H1 (cell line): Measurements from ENCODE around the gene TFCP2L1.

Source experiments
- EZH2 ChIP-seq: fragments of 200-600 bp; sonication (generic); IDR thresholded peaks from 2 replicates; pipeline ENCODE4 v1.7.1; 2012; ENCODE audit warnings: low read depth, mild to moderate bottlenecking, moderate library complexity, low read length, inconsistent platforms; ENCODE audit not compliant: severe bottlenecking
- PHF8 ChIP-seq: fragments of 200-600 bp; sonication (generic); conservative IDR thresholded peaks from 2 replicates; pipeline ENCODE4 v1.7.1; 2012; ENCODE audit warnings: low read depth, mild to moderate bottlenecking, inconsistent platforms, low read length, moderate library complexity
- POLR2AphosphoS5 ChIP-seq: IDR thresholded peaks from 2 replicates; pipeline ENCODE4 v1.6.1; 2011; ENCODE audit warnings: low read depth, low read length
- TEAD4 ChIP-seq: IDR thresholded peaks from 2 replicates; pipeline ENCODE4 v1.6.1; 2012; ENCODE audit warnings: low read depth, low read length, inconsistent platforms, mixed read lengths
- TF ChIP-seq, protein P1 (sequence below), 3 experiments: IDR thresholded peaks; 1 replicate in 2 of 3; 2 replicates in 1 of 3; pipeline versions ENCODE4 v1.5.1 to v1.6.1; 2011; ENCODE audit warnings: low read length in 3 of 3, mild to moderate bottlenecking in 3 of 3, inconsistent platforms in 2 of 3, low read depth in 1 of 3, moderate library complexity in 1 of 3; ENCODE audit not compliant: insufficient read depth in 1 of 3; ENCODE audit errors: control extremely low read depth in 1 of 3
- TF ChIP-seq, protein P2 (sequence below): IDR thresholded peaks from 2 replicates; pipeline ENCODE4 v1.6.1; 2012; ENCODE audit warnings: inconsistent platforms

DNA sequence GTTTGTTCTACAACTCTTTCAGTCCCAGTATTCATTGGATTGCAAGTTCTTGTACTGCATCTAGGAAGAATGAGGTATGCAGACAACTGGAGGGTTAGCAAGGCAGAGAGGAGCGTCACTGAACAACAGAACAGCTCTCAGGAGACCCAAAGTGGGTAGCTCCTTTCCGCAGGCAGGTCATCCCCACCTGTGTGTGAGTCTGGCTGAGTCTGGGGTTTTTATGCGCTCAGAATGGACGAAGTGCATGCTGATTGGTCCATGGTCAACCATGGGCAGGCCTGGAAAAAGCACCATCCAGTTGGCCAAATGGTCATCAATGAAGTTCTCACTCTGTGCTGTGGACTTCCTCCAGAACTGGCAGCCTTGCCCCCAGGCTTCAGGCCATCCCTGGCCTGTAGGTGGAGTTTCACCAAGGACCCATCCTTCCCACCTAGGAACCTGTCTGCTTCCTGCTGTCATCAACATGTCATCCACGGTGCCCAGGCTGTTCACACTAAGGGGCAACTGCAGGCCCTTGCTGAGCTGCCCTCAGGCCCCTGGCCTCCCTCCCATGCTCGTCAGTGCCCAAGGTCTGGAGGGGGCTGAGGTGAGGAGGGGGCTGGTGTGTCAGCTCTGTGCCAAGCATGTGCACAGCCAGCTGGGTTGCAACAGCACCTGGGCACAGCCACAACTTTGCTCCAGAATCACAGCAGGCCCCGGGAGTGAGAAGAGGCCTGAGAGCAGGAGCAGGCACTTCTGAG, 11.1 kb upstream of the TFCP2L1 start:
- TF ChIP-seq, protein P1, sequence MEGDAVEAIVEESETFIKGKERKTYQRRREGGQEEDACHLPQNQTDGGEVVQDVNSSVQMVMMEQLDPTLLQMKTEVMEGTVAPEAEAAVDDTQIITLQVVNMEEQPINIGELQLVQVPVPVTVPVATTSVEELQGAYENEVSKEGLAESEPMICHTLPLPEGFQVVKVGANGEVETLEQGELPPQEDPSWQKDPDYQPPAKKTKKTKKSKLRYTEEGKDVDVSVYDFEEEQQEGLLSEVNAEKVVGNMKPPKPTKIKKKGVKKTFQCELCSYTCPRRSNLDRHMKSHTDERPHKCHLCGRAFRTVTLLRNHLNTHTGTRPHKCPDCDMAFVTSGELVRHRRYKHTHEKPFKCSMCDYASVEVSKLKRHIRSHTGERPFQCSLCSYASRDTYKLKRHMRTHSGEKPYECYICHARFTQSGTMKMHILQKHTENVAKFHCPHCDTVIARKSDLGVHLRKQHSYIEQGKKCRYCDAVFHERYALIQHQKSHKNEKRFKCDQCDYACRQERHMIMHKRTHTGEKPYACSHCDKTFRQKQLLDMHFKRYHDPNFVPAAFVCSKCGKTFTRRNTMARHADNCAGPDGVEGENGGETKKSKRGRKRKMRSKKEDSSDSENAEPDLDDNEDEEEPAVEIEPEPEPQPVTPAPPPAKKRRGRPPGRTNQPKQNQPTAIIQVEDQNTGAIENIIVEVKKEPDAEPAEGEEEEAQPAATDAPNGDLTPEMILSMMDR (IDR thresholded peaks at IDR 0.05; ENCODE audit: control extremely low read depth in 1 of 3, insufficient read depth in 1 of 3, low read depth in 1 of 3, low read length in 3 of 3), result no peak
- no peak for TF ChIP-seq EZH2
- TF ChIP-seq TEAD4, result no peak
- TF ChIP-seq, protein P2, sequence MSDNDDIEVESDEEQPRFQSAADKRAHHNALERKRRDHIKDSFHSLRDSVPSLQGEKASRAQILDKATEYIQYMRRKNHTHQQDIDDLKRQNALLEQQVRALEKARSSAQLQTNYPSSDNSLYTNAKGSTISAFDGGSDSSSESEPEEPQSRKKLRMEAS, result no peak
- no peak for TF ChIP-seq POLR2AphosphoS5
- no peak for TF ChIP-seq PHF8
